OCI-LY3 (cell line): ENCODE results near the gene INPP5A.

ENCODE experiments used
- H2AFZ ChIP-seq: fragments of 200-600, 300-600 bp; shearing (Covaris generic); 2 replicates; pipeline ENCODE4 v1.6.0; 2014; ENCODE audit warnings: antibody characterized with exemption, low read depth, low read length
- H3K27ac ChIP-seq: fragments of 200-600, 300-600 bp; sonication (generic); 2 replicates; pipeline ENCODE4 v1.5.1; 2014; ENCODE audit warnings: mild to moderate bottlenecking, low read length, moderate library complexity, mixed read lengths
- H3K27me3 ChIP-seq: fragments of 200-600, 300-600 bp; sonication (generic); 2 replicates; pipeline ENCODE4 v1.6.1; 2014; ENCODE audit warnings: low read depth, low read length, mixed read lengths
- H3K36me3 ChIP-seq: fragments of 200-600, 300-600 bp; sonication (generic); replicated peaks from 2 replicates; pipeline ENCODE3; 2014; ENCODE audit warnings: low read depth, low read length, mixed read lengths
- H3K4me1 ChIP-seq: fragments of 300-600, 200-600 bp; sonication (generic); 2 replicates; pipeline ENCODE4 v1.6.1; 2014; ENCODE audit warnings: low read length, mixed read lengths
- H3K4me2 ChIP-seq: fragments of 200-600, 300-600 bp; sonication (generic); 2 replicates; pipeline ENCODE4 v1.6.1; 2014; ENCODE audit warnings: low read length, mixed read lengths
- H3K4me3 ChIP-seq: fragments of 300-600, 200-600 bp; sonication (generic); 2 replicates; pipeline ENCODE4 v1.5.1; 2014; ENCODE audit warnings: antibody characterized with exemption, mild to moderate bottlenecking, low read length, moderate library complexity
- H3K79me2 ChIP-seq: fragments of 300-600, 200-600 bp; shearing (Covaris generic); 2 replicates; pipeline ENCODE4 v1.6.1; 2014; ENCODE audit warnings: mild to moderate bottlenecking, low read length, mixed read lengths
- H3K9ac ChIP-seq: fragments of 300-600, 200-600 bp; shearing (Covaris generic); 2 replicates; pipeline ENCODE4 v1.6.0; 2014; ENCODE audit warnings: mild to moderate bottlenecking, low read length, moderate library complexity
- H3K9me3 ChIP-seq: fragments of 200-600, 300-600 bp; shearing (Covaris generic); 2 replicates; pipeline ENCODE4 v1.6.1; 2014; ENCODE audit warnings: low read length, mixed read lengths; ENCODE audit not compliant: insufficient read depth
- H4K20me1 ChIP-seq: fragments of 200-600, 300-600 bp; sonication (generic); 2 replicates; pipeline ENCODE4 v1.6.1; 2016; ENCODE audit warnings: low read length, mixed read lengths; ENCODE audit not compliant: insufficient read depth
- CTCF ChIP-seq: fragments of 200-600, 300-600 bp; sonication (generic); IDR thresholded peaks from 2 replicates; pipeline ENCODE4 v1.5.1; 2014; ENCODE audit warnings: antibody characterized with exemption, low read length, low read depth
- EZH2phosphoT487 ChIP-seq: fragments of 200-600 bp; shearing (Covaris generic); IDR thresholded peaks from 2 replicates; pipeline ENCODE4 v1.6.1; 2018; ENCODE audit warnings: antibody characterized with exemption, mixed run types, low read depth

Gene INPP5A

GRCh38 chr10:132638130-132638515 lies 100.5 kb downstream of the INPP5A start:
- no peaks in the 10 kb centered on the region for H3K9me3 ChIP-seq
- no peak overlapping the region for H3K27ac ChIP-seq
- H2AFZ ChIP-seq: no peak overlapping the region
- H3K27me3 ChIP-seq: peaks cover 11% of the 10 kb centered on the region; the same call in 1 of the 2 replicates
- H3K4me3 ChIP-seq: no peak overlapping the region
- H3K36me3 ChIP-seq: no peaks in the 10 kb centered on the region
- no peaks in the 10 kb centered on the region for H4K20me1 ChIP-seq
- no peaks in the 10 kb centered on the region for H3K79me2 ChIP-seq
- TF ChIP-seq EZH2phosphoT487 (no peak), CTCF (no peak)
- H3K4me2 ChIP-seq: no peak overlapping the region
- no peak overlapping the region for H3K9ac ChIP-seq
- H3K4me1 ChIP-seq: no peaks in the 10 kb centered on the region

GRCh38 chr10:132639470-132639869 lies 101.9 kb downstream of the INPP5A start:
- no peak overlapping the region for H2AFZ ChIP-seq
- peaks cover 11% of the 10 kb centered on the region; the same call in 1 of the 2 replicates for H3K27me3 ChIP-seq
- TF ChIP-seq EZH2phosphoT487 (no peak), CTCF (no peak)
- H3K79me2 ChIP-seq: no peaks in the 10 kb centered on the region
- no peaks in the 10 kb centered on the region for H4K20me1 ChIP-seq
- H3K9ac ChIP-seq: no peak overlapping the region
- H3K27ac ChIP-seq: no peak overlapping the region
- H3K9me3 ChIP-seq: no peaks in the 10 kb centered on the region
- H3K4me3 ChIP-seq: no peak overlapping the region
- H3K4me2 ChIP-seq: no peak overlapping the region
- H3K36me3 ChIP-seq: no peaks in the 10 kb centered on the region
- H3K4me1 ChIP-seq: no peaks in the 10 kb centered on the region

- Histone ChIP-seq H3K9me3 (no peaks in the 10 kb centered on the region), H3K4me1 (no peaks in the 10 kb centered on the region), H3K27me3 (peaks cover 11% of the 10 kb centered on the region; the same call in 1 of the 2 replicates), H4K20me1 (no peaks in the 10 kb centered on the region), H3K36me3 (no peaks in the 10 kb centered on the region), H3K79me2 (no peaks in the 10 kb centered on the region), H3K4me3 (no peak overlapping the region), H3K27ac (no peak overlapping the region), H3K9ac (no peak overlapping the region), H3K4me2 (no peak overlapping the region), H2AFZ (no peak overlapping the region)
- no peak for TF ChIP-seq EZH2phosphoT487
- TF ChIP-seq CTCF: no peak
These were observed 102.9 kb downstream of the INPP5A start for GRCh38 chr10:132640326-132641125.

GRCh38 chr10:132641401-132641800 lies 103.8 kb downstream of the INPP5A start:
- Histone ChIP-seq H3K4me3 (no peak overlapping the region), H3K79me2 (no peaks in the 10 kb centered on the region), H3K27me3 (peaks cover 11% of the 10 kb centered on the region; the same call in 1 of the 2 replicates), H3K27ac (no peak overlapping the region), H2AFZ (no peak overlapping the region), H3K4me2 (no peak overlapping the region), H3K4me1 (no peaks in the 10 kb centered on the region), H3K9ac (no peak overlapping the region), H3K36me3 (no peaks in the 10 kb centered on the region), H3K9me3 (no peaks in the 10 kb centered on the region), H4K20me1 (no peaks in the 10 kb centered on the region)
- no peak for TF ChIP-seq CTCF
- TF ChIP-seq EZH2phosphoT487: no peak
